CD4-positive, alpha-beta T cell treated with Interleukin-2 at 100 ng/mL for 4 hours (primary cell): Measurements from ENCODE around the gene TRAPPC10.

Experiments
- DNase-seq: peaks from one replicate; pipeline ENCODE4 v3.0.0-alpha.2; 2020; ENCODE audit warnings: low spot score

TRAPPC10 gene

DNA sequence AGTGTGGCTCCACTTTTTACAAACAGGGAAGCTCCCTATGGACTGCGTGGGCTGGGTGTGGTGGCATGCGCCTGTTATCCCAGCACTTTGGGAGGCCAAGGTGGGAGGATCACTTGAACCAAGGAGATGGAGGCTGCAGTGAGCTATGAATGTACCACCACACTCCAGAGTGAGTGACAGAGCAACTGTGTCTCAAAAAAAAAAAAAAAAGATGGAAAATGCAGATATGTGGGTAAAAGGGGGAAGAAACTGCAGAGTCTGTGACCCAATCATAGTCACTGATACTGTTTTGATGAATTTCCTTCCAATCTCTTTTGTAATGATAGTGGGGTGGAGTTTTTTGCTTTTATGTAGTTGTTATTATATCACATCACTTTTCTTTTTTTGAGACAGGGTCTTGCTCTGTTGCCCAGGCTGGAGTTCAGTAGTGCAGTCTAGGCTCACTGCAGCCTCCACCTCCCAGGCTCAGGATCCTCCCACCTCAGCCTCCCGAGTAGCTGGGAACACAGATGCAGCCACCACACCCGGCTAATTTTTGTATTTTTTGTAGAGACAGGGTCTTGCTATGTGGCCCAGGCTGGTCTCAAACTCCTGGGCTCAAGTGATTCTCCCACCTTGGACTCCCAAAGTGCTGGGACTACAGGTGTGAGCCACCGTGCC is 8.7 kb upstream of the TRAPPC10 start:
- DNase-seq: no peak

GRCh38 chr21:44005071-44005470 is 7.0 kb upstream of the TRAPPC10 start:
- no peak for DNase-seq

DNA sequence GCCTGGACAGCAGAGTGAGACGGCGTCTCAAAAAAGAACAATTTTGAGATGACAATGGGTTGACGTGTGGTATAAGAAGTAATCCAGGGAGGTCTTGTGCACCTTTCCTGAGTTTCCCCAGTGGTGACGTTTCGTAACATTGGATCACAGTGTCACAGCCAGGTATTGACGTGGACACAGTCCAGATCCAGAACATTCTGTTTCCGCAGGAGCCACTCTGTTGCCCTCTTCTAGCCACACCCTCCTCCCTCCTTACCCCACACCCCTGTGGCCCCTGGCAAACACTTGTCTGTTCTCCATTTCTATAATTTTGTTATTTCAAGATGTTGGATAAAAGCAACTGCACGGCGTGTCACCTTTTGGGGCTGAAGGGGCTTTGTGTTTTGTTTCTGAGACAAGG is 6.5 kb upstream of the TRAPPC10 start:
- DNase-seq: no peak

- DNase-seq: no peak
These were observed 6.0 kb upstream of the TRAPPC10 start for GRCh38 chr21:44006017-44006619.

GRCh38 chr21:44006656-44007055 is 5.5 kb upstream of the TRAPPC10 start:
- DNase-seq: no peak

GRCh38 chr21:44010429-44010828 is 1.7 kb upstream of the TRAPPC10 start:
- DNase-seq: no peak

DNA sequence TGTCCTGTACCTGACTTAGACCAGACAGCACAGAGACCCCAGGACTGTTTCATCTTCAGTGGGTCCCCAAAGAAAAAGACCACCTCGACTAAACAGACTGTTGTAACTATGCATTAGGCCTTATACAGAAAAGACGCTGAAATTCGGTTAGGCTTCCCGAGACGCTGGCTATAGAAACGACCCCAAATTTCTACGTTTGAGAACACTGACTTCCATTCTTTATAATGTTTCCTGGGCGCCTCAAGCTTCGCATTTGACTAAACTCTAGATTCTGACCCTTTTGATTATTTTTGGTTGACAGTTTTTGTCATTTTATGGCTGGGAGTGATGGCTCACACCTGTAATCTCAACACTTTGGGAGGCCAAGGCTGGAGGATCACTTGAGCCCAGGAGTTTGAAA is 986 bp upstream of the TRAPPC10 start:
- DNase-seq: no peak

DNA sequence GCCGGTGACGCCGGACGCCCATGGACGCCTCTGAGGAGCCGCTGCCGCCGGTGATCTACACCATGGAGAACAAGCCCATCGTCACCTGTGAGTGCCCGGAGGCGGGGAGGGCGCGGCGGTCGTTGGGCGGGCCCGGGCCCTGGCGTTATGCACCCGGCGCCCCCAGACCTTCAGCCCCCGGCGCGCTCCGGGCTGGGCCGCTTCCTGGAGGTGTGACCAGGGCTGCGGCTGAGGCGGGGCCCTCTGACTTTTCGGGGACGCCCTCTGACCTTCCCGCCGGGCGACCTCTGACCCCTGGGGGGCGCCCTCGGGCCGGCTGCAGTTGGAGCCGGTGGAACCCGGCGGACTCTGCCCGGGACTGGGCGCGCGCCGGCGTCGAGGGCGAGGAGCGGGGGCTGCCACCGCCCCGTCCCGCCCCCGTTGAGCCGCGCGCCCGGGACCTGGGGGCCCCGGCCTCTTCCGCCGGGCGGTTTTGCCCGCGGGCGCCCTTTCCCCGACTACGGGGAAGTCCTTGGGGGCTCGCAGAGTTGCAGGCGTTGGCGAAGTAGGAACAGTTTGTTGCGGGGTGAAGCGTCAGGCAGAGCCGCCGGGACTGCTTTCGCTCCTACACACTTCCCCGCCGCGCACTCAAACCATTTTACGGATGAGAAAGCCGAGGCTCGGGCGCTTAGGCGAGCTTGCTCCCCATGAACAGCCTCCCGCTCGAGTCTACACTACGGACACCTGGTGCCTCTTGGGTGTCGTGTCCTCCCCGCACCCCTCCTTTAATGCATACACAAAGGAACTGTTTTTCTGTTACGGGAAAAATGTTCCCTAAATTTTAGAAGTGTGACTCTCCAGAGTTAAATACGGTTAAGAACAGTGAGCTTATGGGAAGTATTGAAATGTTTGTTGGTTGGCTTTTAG is 618 bp downstream of the TRAPPC10 start:
- DNase-seq: peak; percentile 83

GRCh38 chr21:44013380-44014088 is 1.4 kb downstream of the TRAPPC10 start:
- DNase-seq: peak; percentile 40

- no peak for DNase-seq
These were observed 5.5 kb downstream of the TRAPPC10 start for GRCh38 chr21:44017601-44018000.

GRCh38 chr21:44018127-44018526 is 6.0 kb downstream of the TRAPPC10 start:
- DNase-seq: no peak

GRCh38 chr21:44018813-44019567 is 6.9 kb downstream of the TRAPPC10 start:
- no peak for DNase-seq

GRCh38 chr21:44019568-44019958 is 7.5 kb downstream of the TRAPPC10 start:
- no peak for DNase-seq

GRCh38 chr21:44020551-44020950 is 8.4 kb downstream of the TRAPPC10 start:
- DNase-seq: no peak

DNA sequence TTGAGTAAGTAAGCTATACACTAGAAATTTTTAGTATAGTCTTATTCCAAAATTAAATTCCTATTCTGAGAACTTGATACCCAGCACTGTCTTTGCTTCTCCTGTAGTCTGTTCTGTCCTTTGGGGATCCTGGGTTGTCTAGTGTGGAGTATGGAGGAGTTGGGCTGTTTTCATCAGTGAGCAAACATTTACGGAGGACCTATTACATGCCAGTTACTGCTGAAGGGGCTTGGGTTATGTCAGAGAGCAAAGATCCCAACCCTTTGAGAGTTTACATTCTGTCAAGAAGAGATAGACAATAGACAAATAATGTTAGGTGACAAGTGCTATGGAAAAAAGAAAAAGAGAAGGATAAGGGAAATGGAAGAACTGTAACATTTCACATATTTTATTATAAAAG is 9.0 kb downstream of the TRAPPC10 start:
- DNase-seq: no peak

DNA sequence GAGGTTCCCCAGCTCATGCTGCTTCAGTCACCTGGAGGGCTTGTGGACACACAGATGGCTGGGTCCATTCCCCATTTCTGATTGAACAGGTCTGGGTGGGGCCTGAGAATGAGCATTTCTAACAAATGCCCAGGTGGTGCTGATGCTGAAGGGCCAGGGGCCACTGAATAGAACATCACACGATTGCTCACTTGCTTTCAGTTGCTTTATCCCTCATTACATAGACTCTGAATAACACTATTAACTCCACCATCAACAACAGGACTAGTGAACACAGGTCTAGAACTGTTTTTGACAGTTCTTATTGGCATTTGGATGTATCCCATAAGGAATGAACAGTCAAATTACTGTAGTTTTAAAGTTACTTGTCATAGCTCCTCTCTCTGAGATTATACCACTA is 12.1 kb downstream of the TRAPPC10 start:
- no peak for DNase-seq

DNA sequence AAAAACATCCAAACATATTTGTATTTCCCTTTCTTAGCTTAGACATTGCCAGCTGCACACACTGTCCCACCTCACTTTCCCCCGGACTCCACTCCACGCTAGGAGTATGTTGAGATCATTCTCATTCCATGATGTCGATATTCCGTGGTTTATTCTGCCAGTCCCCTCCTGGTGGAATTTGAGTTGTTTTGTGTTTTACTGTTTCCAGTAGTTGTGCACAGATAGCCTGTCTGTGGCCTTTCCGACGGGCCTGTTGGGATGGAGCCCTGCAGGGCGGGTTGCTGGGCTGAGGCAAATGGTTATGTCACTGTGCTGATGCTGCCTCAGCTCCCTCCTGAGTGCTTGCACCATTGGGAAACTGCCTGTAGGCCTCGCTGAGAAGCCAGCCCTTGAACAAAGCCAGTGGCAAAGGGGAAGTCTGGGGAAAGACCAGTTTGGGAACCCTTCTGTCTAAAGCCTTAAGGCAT is 12.8 kb downstream of the TRAPPC10 start:
- DNase-seq: no peak

DNA sequence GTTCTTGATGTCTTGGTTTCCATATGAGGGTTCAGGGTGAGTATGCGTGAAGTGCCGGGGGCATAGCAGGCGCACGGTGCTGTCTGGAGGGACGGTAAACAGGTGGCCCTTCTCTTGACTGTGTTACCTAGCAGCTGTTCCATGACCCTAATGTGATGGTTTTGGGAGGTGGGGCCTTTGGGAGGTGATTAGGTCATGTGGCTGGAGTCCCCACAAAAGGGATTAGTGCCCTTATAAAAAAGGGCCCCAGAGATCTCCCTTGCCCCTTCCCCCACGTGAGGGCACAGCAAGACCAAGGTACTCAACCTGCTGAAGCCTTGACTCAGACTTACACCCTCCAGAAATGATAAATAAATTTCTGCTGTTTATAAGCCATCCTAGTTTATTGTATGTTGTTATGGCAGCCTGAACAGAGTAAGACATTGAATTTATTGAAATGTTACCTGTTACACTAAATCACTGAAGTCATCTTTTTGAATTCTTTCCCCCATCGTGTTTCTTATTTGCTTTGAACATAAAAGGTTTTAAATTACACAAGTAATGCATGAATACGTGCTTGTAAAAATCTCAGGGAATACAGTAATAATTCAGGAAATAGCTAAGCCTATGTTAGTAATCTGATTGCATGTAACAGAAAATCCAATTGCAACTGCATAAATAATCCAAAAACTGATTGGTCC is 15.6 kb downstream of the TRAPPC10 start:
- DNase-seq: no peak

- DNase-seq: no peak
These were observed 16.2 kb downstream of the TRAPPC10 start for GRCh38 chr21:44028287-44028659.

- no peak for DNase-seq
These were observed 17.5 kb downstream of the TRAPPC10 start for GRCh38 chr21:44029460-44030087.

GRCh38 chr21:44035244-44035643 is 23.1 kb downstream of the TRAPPC10 start:
- no peak for DNase-seq
